Ishikawa (cell line): ENCODE measurements around the gene TCFL5.

Source experiments
- CEBPB ChIP-seq: IDR thresholded peaks from 2 replicates; pipeline ENCODE4 v1.6.1; 2012
- CREB1 ChIP-seq: IDR thresholded peaks from 2 replicates; pipeline ENCODE4 v1.6.1; 2012; ENCODE audit warnings: low read depth
- EGR1 ChIP-seq: IDR thresholded peaks from 2 replicates; pipeline ENCODE4 v1.6.1; 2012
- EP300 ChIP-seq: IDR thresholded peaks from 2 replicates; pipeline ENCODE4 v1.6.1; 2012; ENCODE audit warnings: borderline replicate concordance
- FOXM1 ChIP-seq: IDR thresholded peaks from 2 replicates; pipeline ENCODE4 v1.6.1; 2012; ENCODE audit warnings: low read depth, borderline replicate concordance
- NFIC ChIP-seq: IDR thresholded peaks from 2 replicates; pipeline ENCODE4 v1.6.1; 2012
- RAD21 ChIP-seq: IDR thresholded peaks from 2 replicates; pipeline ENCODE4 v1.6.1; 2012; ENCODE audit warnings: low read depth
- REST ChIP-seq: IDR thresholded peaks from 2 replicates; pipeline ENCODE4 v1.6.1; 2012; ENCODE audit warnings: low read depth, mild to moderate bottlenecking
- TAF1 ChIP-seq: IDR thresholded peaks from 2 replicates; pipeline ENCODE4 v1.6.1; 2012; ENCODE audit warnings: low read depth, mild to moderate bottlenecking
- TCF12 ChIP-seq: IDR thresholded peaks from 2 replicates; pipeline ENCODE4 v1.6.1; 2012; ENCODE audit warnings: low read depth
- TEAD4 ChIP-seq: IDR thresholded peaks from 2 replicates; pipeline ENCODE4 v1.6.1; 2012
- YY1 ChIP-seq: IDR thresholded peaks from 2 replicates; pipeline ENCODE4 v1.6.1; 2012; ENCODE audit warnings: low read depth
- ZBTB7A ChIP-seq: IDR thresholded peaks from 2 replicates; pipeline ENCODE4 v1.6.1; 2012; ENCODE audit warnings: low read depth
- TF ChIP-seq, protein P1 (sequence below): IDR thresholded peaks from 2 replicates; pipeline ENCODE4 v1.6.1; 2012
- TF ChIP-seq, protein P2 (sequence below): IDR thresholded peaks from 2 replicates; pipeline ENCODE4 v1.6.1; 2012

The TCFL5 gene

GRCh38 chr20:62850333-62850974 is 11.2 kb downstream of the TCFL5 start:
- TF ChIP-seq TAF1, result no peak

DNA sequence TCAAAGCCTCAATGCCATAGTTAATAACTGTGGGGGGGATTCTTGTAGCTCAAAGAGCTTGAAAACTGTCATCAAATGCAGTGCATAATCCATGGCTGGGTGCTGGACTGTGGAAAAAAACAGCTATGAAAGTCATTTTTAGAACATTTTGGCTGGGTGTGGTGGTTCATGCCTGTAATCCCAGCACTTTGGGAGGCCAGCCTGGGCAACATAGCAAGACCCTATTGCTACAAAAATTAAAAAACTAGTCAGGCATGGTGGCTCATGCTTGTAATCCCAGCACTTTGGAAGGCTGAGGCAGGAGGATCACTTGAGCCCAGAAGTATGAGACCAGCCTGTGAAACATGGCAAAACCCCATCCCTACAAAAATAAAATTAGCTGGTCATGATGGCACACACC is 12.2 kb downstream of the TCFL5 start:
- TF ChIP-seq RAD21 (no peak), CEBPB (no peak), CREB1 (no peak), TEAD4 (no peak), YY1 (no peak), ZBTB7A (no peak), TAF1 (no peak), FOXM1 (no peak), TCF12 (no peak), REST (no peak), EGR1 (no peak)
- TF ChIP-seq, protein P1, sequence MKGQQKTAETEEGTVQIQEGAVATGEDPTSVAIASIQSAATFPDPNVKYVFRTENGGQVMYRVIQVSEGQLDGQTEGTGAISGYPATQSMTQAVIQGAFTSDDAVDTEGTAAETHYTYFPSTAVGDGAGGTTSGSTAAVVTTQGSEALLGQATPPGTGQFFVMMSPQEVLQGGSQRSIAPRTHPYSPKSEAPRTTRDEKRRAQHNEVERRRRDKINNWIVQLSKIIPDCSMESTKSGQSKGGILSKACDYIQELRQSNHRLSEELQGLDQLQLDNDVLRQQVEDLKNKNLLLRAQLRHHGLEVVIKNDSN, result no peak
- TF ChIP-seq, protein P2, sequence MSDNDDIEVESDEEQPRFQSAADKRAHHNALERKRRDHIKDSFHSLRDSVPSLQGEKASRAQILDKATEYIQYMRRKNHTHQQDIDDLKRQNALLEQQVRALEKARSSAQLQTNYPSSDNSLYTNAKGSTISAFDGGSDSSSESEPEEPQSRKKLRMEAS, result no peak

- no peak for TF ChIP-seq ZBTB7A
- TF ChIP-seq REST, result no peak
- no peak for TF ChIP-seq TAF1
- TF ChIP-seq TEAD4, result no peak
- TF ChIP-seq, protein P1, result no peak
- TF ChIP-seq, protein P2, result no peak
- no peak for TF ChIP-seq EGR1
- no peak for TF ChIP-seq YY1
- TF ChIP-seq EP300, result no peak
- no peak for TF ChIP-seq CEBPB
- TF ChIP-seq TCF12, result no peak
- TF ChIP-seq FOXM1, result no peak
- no peak for TF ChIP-seq CREB1
- no peak for TF ChIP-seq NFIC
- TF ChIP-seq RAD21, result no peak
Measured at GRCh38 chr20:62846166-62846890, 15.3 kb downstream of the TCFL5 start.

DNA sequence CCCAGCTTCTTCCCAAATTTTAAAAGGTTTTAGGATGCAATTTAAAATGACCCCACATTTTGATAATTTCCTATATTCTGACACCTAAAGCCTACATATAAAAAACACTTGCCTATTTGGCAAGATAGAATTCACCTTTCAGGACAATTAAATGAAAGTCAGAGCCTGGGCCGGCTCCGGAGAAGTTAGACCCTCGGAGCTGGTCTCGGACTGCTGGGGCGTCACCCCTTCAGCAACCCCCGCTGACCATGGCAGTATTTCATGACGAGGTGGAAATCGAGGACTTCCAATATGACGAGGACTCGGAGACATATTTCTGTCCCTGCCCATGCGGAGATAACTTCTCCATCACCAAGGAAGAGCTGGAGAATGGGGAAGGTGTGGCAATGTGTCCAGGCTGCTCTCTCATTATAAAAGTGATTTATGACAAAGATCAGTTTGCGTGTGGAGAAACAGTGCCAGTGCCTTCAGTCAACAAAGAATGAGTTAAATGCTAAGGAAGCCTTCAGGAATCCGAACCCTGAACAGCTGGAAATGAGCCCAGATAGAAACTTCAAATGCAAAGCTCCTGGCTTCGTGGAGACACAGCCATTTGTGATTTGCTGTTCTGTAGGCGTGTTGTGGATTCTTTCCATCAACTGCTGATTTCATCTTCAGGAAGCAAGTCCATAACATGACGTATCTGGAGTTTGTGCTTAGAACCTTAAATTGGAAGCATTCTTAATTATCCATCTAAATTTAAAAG is 16.0 kb downstream of the TCFL5 start:
- TF ChIP-seq EGR1 (no peak), CEBPB (no peak), EP300 (no peak), FOXM1 (no peak), TAF1 (no peak), REST (no peak), NFIC (no peak), TEAD4 (no peak), YY1 (no peak), ZBTB7A (no peak)
